HG03175 (cell line): Measurements from ENCODE around the gene PAX7.

ENCODE experiments used
- ATAC-seq: cut with Tn5 transposase; IDR thresholded peaks from one replicate; pipeline ENCODE4 v1.9.1; 2021; ENCODE audit warnings: mild to moderate bottlenecking, moderate library complexity; ENCODE audit not compliant: unreplicated experiment

PAX7 gene

GRCh38 chr1:18697541-18697940 lies 66.9 kb downstream of the PAX7 start:
- ATAC-seq = no peak

DNA sequence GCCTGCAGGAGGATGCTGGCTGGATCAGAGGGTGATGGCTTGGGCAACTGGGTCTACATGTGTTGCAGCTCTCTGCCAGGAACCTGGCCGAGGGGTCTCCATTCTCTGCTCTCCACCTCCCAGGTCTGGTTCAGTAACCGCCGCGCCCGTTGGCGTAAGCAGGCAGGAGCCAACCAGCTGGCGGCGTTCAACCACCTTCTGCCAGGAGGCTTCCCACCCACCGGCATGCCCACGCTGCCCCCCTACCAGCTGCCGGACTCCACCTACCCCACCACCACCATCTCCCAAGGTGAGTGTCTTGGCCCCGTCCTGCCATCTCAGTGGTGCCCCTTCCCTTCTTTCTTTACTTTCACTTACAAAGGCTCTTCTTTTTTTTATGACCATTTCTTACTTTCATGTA lies 69.9 kb downstream of the PAX7 start:
- no peak for ATAC-seq

DNA sequence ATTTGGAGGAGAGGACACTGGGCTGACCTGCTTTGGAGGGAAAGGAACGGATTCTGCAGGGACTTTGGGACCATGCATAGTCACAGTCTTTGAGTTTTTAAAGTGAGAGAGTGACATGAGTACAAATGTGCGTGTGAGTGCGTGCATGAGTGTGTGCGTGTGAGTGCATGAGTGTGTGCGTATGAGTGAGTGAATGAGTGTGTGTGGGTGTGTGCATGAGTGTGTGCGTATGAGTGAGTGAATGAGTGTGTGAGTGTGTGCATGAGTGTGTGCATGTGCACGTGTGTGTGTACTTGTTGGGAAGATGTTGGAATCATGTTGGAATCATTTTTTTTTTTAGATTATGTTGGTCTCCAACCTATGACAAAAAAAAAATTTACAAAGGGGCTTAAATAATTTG lies 70.5 kb downstream of the PAX7 start:
- no peak for ATAC-seq

DNA sequence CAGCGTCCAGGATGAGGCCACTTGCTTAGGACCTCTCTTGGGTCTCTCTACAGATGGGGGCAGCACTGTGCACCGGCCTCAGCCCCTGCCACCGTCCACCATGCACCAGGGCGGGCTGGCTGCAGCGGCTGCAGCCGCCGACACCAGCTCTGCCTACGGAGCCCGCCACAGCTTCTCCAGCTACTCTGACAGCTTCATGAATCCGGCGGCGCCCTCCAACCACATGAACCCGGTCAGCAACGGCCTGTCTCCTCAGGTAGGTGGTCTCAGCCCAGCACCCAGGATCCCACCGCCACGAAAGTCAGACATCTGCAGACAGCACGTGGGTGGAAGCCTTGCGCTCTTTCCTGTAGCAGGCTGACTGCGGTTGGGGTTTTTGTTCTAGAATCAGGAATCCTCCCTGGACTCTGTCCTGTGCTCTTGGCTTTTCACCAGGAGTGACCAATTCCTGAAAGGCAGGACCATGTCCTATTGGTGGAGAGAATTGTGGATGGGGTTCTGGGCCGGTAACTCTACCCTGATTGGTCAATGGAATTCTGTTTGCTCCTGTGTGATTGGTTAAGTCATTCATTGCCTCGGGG lies 72.5 kb downstream of the PAX7 start:
- no peak for ATAC-seq

DNA sequence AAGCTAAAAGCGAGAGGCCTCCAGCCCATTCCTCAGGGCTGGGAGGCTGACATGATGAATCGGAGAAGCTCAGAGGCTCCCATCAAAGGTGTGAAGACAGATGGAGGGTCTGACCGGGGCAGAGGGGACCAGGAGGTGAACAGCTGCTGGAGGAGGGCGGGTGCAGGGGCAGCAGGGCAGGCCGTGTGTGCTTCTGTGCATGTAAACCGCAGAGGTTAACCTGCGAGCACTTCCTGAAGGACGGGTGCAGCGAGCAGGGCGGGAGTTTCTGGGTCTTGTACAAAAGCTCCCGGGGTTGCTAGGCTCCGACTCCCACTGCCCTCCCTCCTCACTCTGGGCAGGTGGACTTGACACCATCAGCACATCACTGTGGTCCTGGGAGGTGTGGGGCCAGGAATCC lies 75.2 kb downstream of the PAX7 start:
- no peak for ATAC-seq

DNA sequence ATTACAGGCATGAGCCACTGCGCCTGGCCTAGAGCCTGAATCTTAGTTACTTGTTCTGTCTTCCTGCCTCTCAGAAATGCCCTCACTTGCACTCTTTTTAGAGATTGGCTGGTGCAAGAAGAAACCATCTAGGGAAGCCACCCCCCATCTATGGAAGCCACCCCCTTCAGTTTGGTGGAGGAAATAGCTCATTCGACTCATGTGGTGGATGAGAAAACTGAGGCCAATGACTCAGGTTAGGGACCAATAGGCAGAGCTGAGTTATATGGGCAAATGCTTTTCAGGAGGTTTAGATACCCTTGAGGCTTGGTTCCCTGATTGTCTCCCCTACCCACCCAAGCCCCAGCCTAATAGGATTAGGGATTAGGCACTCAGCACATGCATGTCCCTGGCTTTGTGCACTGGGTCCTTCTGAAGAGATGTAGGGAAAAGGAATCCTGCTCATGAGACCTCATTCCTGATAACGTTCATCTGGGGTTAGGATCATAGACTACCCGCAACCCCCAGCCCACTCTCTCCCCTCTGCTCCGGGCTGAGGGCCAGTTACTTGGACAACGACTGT lies 77.1 kb downstream of the PAX7 start:
- no peak for ATAC-seq

DNA sequence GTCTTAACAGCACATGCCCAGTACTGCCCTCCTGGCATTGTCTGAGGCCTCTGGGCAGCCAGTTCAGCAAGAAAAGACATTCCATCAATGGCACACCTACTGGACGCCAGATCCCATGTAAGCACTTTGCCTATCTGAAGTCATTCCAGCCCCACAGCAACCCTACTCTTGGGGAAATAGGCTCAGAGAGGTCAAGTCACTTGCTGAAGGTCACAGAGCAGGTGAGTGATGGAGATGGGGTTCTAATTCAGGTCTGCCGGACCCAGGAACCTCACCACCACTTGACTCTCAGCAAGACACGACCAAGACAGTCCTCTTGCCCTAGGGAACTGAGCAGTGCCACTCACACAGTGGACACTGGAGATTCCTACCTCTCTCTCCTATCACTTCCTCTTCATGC lies 79.4 kb downstream of the PAX7 start:
- ATAC-seq = no peak

- no peak for ATAC-seq
Observed at GRCh38 chr1:18711003-18711402, 80.4 kb downstream of the PAX7 start.

DNA sequence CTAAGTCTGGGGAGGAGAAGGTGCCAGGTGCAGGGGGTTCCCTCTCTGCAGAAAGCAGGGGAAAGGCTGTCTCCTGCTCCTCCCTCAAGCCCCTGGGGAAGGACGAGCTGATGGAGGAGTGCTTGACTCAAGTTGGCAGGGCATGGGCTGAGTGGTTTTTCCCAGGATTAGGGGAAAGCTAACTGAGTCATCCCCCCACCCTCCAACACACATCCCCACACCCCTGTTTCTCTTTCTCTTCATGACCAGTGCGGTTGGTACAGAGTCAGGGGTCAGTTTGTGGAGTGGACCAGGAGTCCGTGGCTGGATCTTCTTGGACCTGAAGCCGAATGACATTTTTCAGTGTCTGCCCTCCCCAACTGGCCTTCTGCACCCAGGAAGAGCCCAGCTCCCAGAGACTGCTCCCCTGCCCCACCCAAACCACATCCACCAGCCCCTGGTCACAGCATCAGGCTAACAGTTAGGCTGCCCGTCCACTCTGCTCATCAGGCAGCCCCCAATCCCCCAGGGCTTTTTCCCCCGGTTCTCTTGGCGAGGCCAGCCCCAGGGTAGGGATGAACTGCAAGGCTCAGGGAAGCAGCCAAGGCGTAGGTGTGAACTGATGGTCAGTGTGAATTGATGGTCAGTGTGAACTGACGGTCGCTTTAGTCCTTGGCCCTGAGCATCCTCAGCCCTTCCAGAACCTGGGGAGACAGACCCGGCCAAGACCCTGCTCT lies 81.0 kb downstream of the PAX7 start:
- no peak for ATAC-seq

DNA sequence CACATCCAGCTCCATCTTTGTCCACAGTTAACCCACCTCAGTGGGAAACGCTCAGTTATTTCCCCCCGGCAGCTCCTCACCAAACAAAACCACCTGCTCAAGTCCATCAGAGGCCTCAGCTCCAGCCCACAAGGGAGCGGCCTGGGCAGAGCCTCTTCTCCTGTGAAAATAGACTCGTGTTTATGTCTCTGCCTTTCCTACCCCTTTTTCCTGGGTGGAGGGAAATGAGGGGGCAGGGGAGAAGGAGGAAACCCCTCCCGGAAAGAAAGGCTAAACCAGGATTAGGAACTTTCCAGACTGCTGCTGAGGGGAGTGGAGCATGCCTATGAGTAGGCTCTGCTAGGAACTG lies 81.6 kb downstream of the PAX7 start:
- ATAC-seq = no peak

- ATAC-seq = no peak
Observed at GRCh38 chr1:18714404-18715175, 83.9 kb downstream of the PAX7 start.

- ATAC-seq = no peak
Observed at GRCh38 chr1:18716112-18716784, 85.6 kb downstream of the PAX7 start.

DNA sequence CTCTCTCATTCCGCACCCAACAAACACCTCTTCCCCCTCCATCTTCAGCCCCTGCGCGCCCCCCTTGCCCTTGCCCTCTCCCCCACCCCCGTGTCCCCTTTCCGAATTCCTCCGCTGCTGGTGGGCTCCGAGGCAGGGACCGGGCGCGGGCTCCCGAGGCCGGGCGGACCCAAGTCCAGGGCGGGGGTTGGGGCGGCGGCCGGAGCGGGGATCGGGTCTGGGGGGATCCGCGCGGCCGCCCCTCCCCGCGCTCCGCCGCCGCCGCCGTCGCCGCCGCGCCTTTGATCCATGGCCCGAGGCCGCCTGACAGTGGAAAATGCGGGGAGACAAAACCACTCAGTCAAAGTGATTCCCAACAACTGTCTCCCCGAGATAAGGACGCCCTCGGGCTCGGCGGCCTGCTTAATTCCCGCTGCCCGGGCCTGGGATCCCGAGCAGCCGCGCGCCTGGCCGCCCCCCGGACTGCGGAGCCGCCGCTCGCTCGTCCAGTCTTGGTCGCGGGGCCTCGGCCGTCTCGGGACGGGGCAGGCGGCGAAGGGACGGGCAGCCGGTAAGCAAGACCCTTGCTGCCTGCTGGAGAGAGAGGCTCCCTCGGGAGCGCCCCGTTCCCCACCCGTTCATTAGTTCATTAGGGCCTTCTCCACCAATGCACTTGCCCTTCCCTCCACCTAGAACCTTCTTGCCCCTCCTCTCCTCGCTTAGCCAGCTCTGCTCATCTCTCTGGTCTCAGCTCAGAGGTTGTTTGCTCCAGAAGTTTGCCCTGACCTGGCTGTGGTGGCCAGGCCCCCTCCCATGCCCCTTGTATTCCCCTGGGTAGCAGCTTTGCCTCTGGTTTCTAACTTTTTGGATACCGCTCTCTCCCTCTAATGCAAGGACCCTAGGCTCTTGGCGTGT lies 86.4 kb downstream of the PAX7 start:
- ATAC-seq = no peak

DNA sequence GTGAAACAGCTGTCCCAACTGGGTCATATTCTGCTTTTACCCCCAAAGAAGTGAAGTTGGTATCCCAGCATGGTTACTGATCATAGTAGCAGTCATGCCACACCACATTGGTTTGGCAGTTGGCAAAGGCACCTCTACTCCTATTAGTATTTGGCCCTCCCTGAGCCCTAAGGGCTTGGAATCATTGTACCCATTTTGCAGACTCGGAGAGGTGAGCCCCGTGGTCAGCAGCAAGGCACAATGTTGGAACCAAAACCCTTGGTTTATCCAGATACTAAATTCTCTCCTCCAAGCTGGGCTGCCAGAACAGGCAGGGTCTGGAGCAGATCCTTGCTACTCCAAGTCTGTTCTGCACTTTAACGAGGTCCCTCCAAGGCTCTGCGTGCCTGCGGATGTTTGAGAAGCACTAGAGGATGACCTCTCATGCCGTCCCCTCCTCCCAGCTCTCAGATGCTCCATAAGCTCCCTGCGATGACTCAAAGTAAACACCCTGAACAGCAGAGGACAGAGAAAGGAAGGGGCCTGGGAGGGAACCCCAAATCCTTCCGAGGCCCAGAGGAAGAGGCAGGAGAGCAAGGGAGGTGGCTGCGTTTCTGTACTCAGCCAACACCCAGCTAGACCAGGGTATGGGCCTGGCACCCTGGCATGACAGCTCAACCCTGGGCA lies 89.3 kb downstream of the PAX7 start:
- no peak for ATAC-seq

DNA sequence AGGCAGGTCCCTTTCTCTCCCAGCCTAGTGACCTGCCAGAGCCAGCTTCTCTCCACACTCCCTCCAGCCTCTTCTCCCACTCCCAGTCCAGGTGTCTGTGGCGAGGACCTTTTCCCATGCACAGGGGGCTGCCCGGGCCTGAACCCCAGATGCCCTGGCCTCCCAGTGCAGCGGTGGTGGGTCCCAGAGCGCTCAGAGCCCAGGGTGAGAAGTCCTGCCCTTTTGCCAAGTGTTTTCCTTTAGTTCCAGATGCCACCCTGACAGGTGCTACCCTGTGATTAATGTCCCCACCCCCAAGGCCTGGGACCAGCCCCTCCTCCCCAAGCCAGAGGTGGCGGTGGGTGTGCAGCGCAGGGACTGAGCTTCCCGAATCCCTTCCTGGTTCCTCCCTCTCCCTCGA lies 90.4 kb downstream of the PAX7 start:
- ATAC-seq = no peak

DNA sequence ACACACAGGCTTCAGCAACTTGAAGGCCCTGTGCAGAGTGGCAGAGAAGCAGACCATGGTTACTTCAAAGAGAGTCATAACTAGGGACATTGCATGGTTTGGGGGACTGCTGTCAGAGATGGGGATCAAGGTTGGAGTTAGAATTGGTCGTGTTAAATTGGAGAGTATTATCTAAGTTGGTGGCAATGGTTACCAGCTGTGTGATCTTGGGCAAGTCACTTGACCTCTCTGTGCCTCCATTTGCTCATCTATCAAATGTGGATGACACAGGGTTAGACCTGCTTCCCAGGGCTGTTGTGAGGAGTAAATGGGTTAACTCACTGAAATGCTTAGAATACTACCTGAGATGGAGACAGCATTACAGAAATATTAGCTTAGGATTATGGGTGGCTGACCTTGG lies 91.1 kb downstream of the PAX7 start:
- no peak for ATAC-seq

DNA sequence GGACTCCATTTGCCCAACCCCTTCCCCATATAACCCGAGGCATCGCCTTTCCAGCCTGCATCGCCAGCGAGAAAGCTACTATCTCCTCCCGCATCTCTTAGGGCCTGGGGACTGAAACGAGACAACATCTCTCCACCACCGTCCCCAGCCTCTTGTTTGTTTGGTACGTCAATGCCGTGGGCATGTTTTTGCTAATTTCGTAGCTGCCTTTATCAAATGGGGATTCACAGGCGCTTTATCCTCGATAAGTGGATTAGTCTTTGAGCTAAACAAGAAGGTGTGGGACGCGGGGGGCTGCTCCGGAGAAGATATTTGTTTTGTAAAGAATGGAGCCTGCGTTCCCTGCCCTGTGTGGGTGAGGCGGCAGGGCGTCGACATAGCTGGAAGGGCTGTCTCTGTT lies 91.6 kb downstream of the PAX7 start:
- ATAC-seq = no peak

DNA sequence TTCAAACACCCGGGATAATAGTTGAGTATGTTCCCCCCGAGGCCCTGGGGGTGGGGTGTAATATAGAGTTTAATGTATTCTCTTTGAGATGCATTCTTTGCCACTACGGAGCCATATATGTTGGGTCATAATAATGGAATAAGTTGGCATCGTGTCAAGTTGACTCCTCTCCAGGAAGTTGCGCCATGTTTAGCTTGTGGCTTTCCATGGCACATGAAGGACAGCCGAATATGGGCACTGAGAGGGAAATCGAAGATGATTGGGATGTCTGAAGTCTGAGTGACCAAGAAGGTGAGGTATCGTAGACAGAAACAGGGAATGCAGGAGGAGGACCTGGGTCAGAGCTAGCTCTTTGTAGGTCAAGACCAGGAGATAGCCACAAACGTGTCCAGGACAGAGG lies 92.6 kb downstream of the PAX7 start:
- ATAC-seq = no peak

- ATAC-seq = no peak
Observed at GRCh38 chr1:18723701-18724411, 93.2 kb downstream of the PAX7 start.
